H1 (cell line): ENCODE results near the gene EFR3B. TPM values are rescaled to one million over a fixed set of nuclear protein-coding genes. Genes with fewer than 3 reads are reported as not detected.

Source experiments
- CTCF ChIA-PET: fragments of 300-600 bp; sonication (Branson Sonifier 250); formaldehyde crosslinking; loops from one replicate; lab custom pipeline; 2021; ENCODE audit not compliant: partially characterized antibody; lab: Charles Lee
- POLR2A ChIA-PET: fragments of 300-600 bp; sonication (Branson Sonifier 250); formaldehyde crosslinking; loops from one replicate; lab custom pipeline; 2021; ENCODE audit warnings: inconsistent platforms; ENCODE audit not compliant: partially characterized antibody; lab: Charles Lee
- DNase-seq, 2 experiments: peaks; one replicate each; pipeline versions ENCODE4 v3.0.0 to v3.0.0-alpha.2; 2010 to 2022; ENCODE audit warnings: low spot score in 2 of 2, low read depth in 1 of 2, mixed read lengths in 1 of 2
- FAIRE-seq: peaks from 2 replicates; lab custom pipeline; 2011; peaks lifted over from hg19 to GRCh38; lab: Jason Lieb, UNC
- H2AFZ ChIP-seq: 2 replicates; pipeline ENCODE4 v1.8.1; 2012; ENCODE audit warnings: low read length, inconsistent platforms
- H2AK5ac ChIP-seq: 2 replicates; pipeline ENCODE4 v1.6.1; 2013; ENCODE audit warnings: low read depth, low read length
- H2BK120ac ChIP-seq: replicated peaks from 2 replicates; pipeline ENCODE3; 2013; ENCODE audit warnings: low read depth, low read length, inconsistent platforms
- H2BK12ac ChIP-seq: 2 replicates; pipeline ENCODE4 v1.6.1; 2013; ENCODE audit warnings: low read depth, low read length
- H2BK15ac ChIP-seq: 2 replicates; pipeline ENCODE4 v1.6.1; 2013; ENCODE audit warnings: low read length
- H2BK20ac ChIP-seq: 2 replicates; pipeline ENCODE4 v1.6.1; 2013; ENCODE audit warnings: low read length
- H2BK5ac ChIP-seq: 2 replicates; pipeline ENCODE4 v1.6.1; 2013; ENCODE audit warnings: low read depth, low read length
- H3K14ac ChIP-seq: 2 replicates; pipeline ENCODE4 v1.6.1; 2013; ENCODE audit warnings: inconsistent platforms; ENCODE audit not compliant: insufficient read length
- H3K18ac ChIP-seq: 2 replicates; pipeline ENCODE4 v1.6.1; 2013; ENCODE audit warnings: low read length; ENCODE audit errors: extremely low read depth
- H3K23ac ChIP-seq: 2 replicates; pipeline ENCODE4 v1.6.1; 2013; ENCODE audit warnings: inconsistent platforms; ENCODE audit not compliant: insufficient read length
- H3K23me2 ChIP-seq: 2 replicates; pipeline ENCODE4 v1.6.1; 2013; ENCODE audit warnings: low read depth, low read length
- H3K27ac ChIP-seq: 2 replicates; pipeline ENCODE4 v1.6.1; 2011; ENCODE audit warnings: low read depth, low read length, inconsistent platforms
- H3K27me3 ChIP-seq, 4 experiments: replicated peaks in 1 of 4; 1 replicate in 1 of 4; 2 replicates in 3 of 4; pipeline versions ENCODE4 v1.6.1 to v1.8.1; 2011 to 2013; ENCODE audit warnings: low read length in 3 of 4, mild to moderate bottlenecking in 3 of 4, inconsistent platforms in 2 of 4, mixed read lengths in 2 of 4, moderate library complexity in 1 of 4; ENCODE audit not compliant: control insufficient read depth in 3 of 4, insufficient read depth in 3 of 4; ENCODE audit errors: extremely low read depth in 1 of 4
- H3K36me3 ChIP-seq, 4 experiments: 2 replicates each; pipeline versions ENCODE4 v1.6.1 to v1.8.1; 2011 to 2013; ENCODE audit warnings: mild to moderate bottlenecking in 4 of 4, low read length in 3 of 4, moderate library complexity in 2 of 4, control low read depth in 1 of 4, inconsistent platforms in 1 of 4; ENCODE audit not compliant: insufficient read depth in 4 of 4, control insufficient read depth in 2 of 4
- H3K4ac ChIP-seq: replicated peaks from 2 replicates; pipeline ENCODE3; 2013; ENCODE audit warnings: low read length, low read depth, mixed read lengths, inconsistent platforms; ENCODE audit not compliant: insufficient read length
- H3K4me1 ChIP-seq, 4 experiments: replicated peaks in 1 of 4; 1 replicate in 1 of 4; 2 replicates in 3 of 4; pipeline versions ENCODE4 v1.6.1 to v1.8.1; 2011 to 2013; ENCODE audit warnings: low read length in 3 of 4, inconsistent platforms in 2 of 4, mixed read lengths in 1 of 4; ENCODE audit not compliant: insufficient read depth in 4 of 4, control insufficient read depth in 3 of 4
- H3K4me2 ChIP-seq, 2 experiments: 2 replicates each; pipeline versions ENCODE4 v1.6.1 to v1.8.1; 2011 to 2013; ENCODE audit warnings: low read depth in 2 of 2, low read length in 2 of 2, control low read depth in 1 of 2, inconsistent platforms in 1 of 2, mild to moderate bottlenecking in 1 of 2; ENCODE audit not compliant: insufficient read depth in 1 of 2
- H3K4me3 ChIP-seq, 4 experiments: fragments of 200-600, 300-600 bp in 1 of 4; sonication (generic), shearing (Covaris generic), sonication (Bioruptor Twin) in 1 of 4; 2 replicates each; pipeline versions ENCODE4 v1.5.1 to v1.8.1; 2011 to 2016; ENCODE audit warnings: low read length in 4 of 4, low read depth in 3 of 4, control low read depth in 2 of 4, inconsistent platforms in 2 of 4, mild to moderate bottlenecking in 2 of 4, mixed read lengths in 1 of 4, moderate library complexity in 1 of 4; ENCODE audit not compliant: insufficient read depth in 2 of 4; ENCODE audit errors: extremely low read depth in 1 of 4
- H3K56ac ChIP-seq: replicated peaks from 2 replicates; pipeline ENCODE3; 2013; ENCODE audit warnings: low read depth, mild to moderate bottlenecking, mixed read lengths, low read length, inconsistent platforms; ENCODE audit not compliant: insufficient read length
- H3K79me1 ChIP-seq: 2 replicates; pipeline ENCODE4 v1.6.1; 2013; ENCODE audit warnings: low read depth, low read length, control low read depth
- H3K79me2 ChIP-seq, 2 experiments: 2 replicates each; pipeline versions ENCODE4 v1.6.1 to v1.8.1; 2012 to 2013; ENCODE audit warnings: low read length in 2 of 2, mild to moderate bottlenecking in 2 of 2, inconsistent platforms in 1 of 2; ENCODE audit not compliant: insufficient read depth in 2 of 2, control insufficient read depth in 1 of 2
- H3K9ac ChIP-seq, 4 experiments: replicated peaks in 1 of 4; 1 replicate in 1 of 4; 2 replicates in 3 of 4; pipeline versions ENCODE4 v1.6.1 to v1.8.1; 2011 to 2013; ENCODE audit warnings: low read depth in 3 of 4, low read length in 3 of 4, control low read depth in 2 of 4, mild to moderate bottlenecking in 2 of 4, moderate library complexity in 2 of 4, inconsistent platforms in 1 of 4; ENCODE audit errors: extremely low read depth in 1 of 4
- H3K9me3 ChIP-seq, 2 experiments: 2 replicates each; pipeline versions ENCODE4 v1.6.1 to v1.8.1; 2012 to 2013; ENCODE audit warnings: mild to moderate bottlenecking in 2 of 2, moderate library complexity in 2 of 2, control low read depth in 1 of 2, inconsistent platforms in 1 of 2, low read depth in 1 of 2, low read length in 1 of 2, mixed read lengths in 1 of 2; ENCODE audit not compliant: insufficient read depth in 2 of 2
- H4K20me1 ChIP-seq, 2 experiments: replicated peaks in 1 of 2; 2 replicates each; pipeline versions ENCODE3 to v1.8.1; 2011 to 2013; ENCODE audit warnings: inconsistent platforms in 2 of 2, low read length in 2 of 2, mild to moderate bottlenecking in 1 of 2; ENCODE audit not compliant: insufficient read depth in 2 of 2, control insufficient read depth in 1 of 2
- H4K5ac ChIP-seq: 2 replicates; pipeline ENCODE4 v1.6.1; 2013; ENCODE audit warnings: low read length, low read depth, mixed read lengths, inconsistent platforms; ENCODE audit not compliant: insufficient read length
- H4K8ac ChIP-seq: 2 replicates; pipeline ENCODE4 v1.8.0; 2013; ENCODE audit warnings: mild to moderate bottlenecking, moderate library complexity, low read length, inconsistent platforms; ENCODE audit not compliant: insufficient read depth; ENCODE audit errors: extremely low read depth
- H4K91ac ChIP-seq: replicated peaks from 2 replicates; pipeline ENCODE3; 2013; ENCODE audit warnings: low read length, mixed read lengths, inconsistent platforms; ENCODE audit not compliant: insufficient read length
- CBX5 ChIP-seq: fragments of 300-800, 300-1000 bp; sonication (generic); IDR thresholded peaks from 2 replicates; pipeline ENCODE4 v1.7.1; 2016; ENCODE audit warnings: antibody characterized with exemption, low read length, low read depth
- WGBS, 2 experiments: shearing (Covaris generic) in 1 of 2; methylation state at CpG; one replicate each; pipeline versions ENCODE4 v1.1.6 to v1.1.7; 2013 to 2015; ENCODE audit warnings: low lambda C conversion rate in 2 of 2, mixed read lengths in 2 of 2, inconsistent platforms in 1 of 2, low coverage in 1 of 2, missing lambda C conversion rate in 1 of 2; ENCODE audit not compliant: insufficient replicate concordance in 2 of 2, insufficient coverage in 1 of 2, insufficient read length in 1 of 2; ENCODE audit errors: extremely low coverage in 1 of 2, missing lambda C conversion rate in 1 of 2; 5-methylcytosine and 5-hydroxymethylcytosine counted together
- polyA plus RNA-seq, 7 experiments: library from polyadenylated mRNA; depleted of rRNA in 3 of 7; stranded (reverse) in 5 of 7; unstranded in 2 of 7; fragments of >200 nt in 5 of 7; fragments of 200-250 nt in 2 of 7; gene quantifications; 1 replicate in 5 of 7; 2 replicates in 1 of 7; 4 replicates in 1 of 7; pipeline versions ENCODE4 v1.2.1 to v1.2.3, GENCODE V29; 2011 to 2013; ENCODE audit warnings: missing spikeins in 2 of 7, mixed read lengths in 2 of 7
- total RNA-seq: library from RNA; stranded (reverse); fragmentation: NEBNext Ultra II Directional; extraction: Animal tissue kit (Norgen Biotek cat#: 25700); gene quantifications from 2 replicates; pipeline ENCODE4 v1.2.1, GENCODE V29; 2021

Gene EFR3B
- total and polyA plus RNA-seq, 2 of the 8 experiments (the other 6 are each of a cell fraction or from before 2014, with no cell fraction given): 3.4 to 9.6 TPM

GRCh38 chr2:25173719-25174118 lies 131.8 kb downstream of the EFR3B start:
- H2BK20ac ChIP-seq: no peak overlapping the region
- no peak overlapping the region for H2BK5ac ChIP-seq
- no peak overlapping the region for H2BK15ac ChIP-seq
- peaks cover 6 to 20% (median 18%) of the 10 kb centered on the region in 4 experiments for H3K27me3 ChIP-seq
- H3K23ac ChIP-seq: no peak overlapping the region
- H2AK5ac ChIP-seq: no peak overlapping the region
- H4K5ac ChIP-seq: no peak overlapping the region
- no peaks in the 10 kb centered on the region for H3K79me2 ChIP-seq
- no peak overlapping the region for H3K4me3 ChIP-seq
- no peak overlapping the region for H2BK12ac ChIP-seq
- ChIA-PET CTCF (interaction anchor here (0.7 to 1.8 kb wide), 2 partner anchors 14 to 23 kb away, joined by 4 read pairs; no protein-coding TSS in a partner anchor), POLR2A (no interaction called here)
- H3K36me3 ChIP-seq: no peaks in the 10 kb centered on the region
- H3K18ac ChIP-seq: no peak overlapping the region
- no peak overlapping the region for H4K91ac ChIP-seq
- peaks cover 0 to 2% of the 10 kb centered on the region in 2 experiments for H4K20me1 ChIP-seq
- H4K8ac ChIP-seq: no peak overlapping the region
- H3K56ac ChIP-seq: no peak overlapping the region
- no peak overlapping the region for H2AFZ ChIP-seq
- H3K4me1 ChIP-seq: peaks cover 0 to 4% (median under 1%) of the 10 kb centered on the region in 4 experiments; a peak in 2 of 7 replicates
- no peak overlapping the region for H3K14ac ChIP-seq
- DNase-seq: no peak
- no peak for FAIRE-seq
- no peak overlapping the region for H3K9ac ChIP-seq
- no peaks in the 10 kb centered on the region for H3K79me1 ChIP-seq
- H3K27ac ChIP-seq: no peak overlapping the region
- no peak overlapping the region for H3K4ac ChIP-seq
- H2BK120ac ChIP-seq: no peak overlapping the region
- no peak for TF ChIP-seq CBX5
- no peak overlapping the region for H3K4me2 ChIP-seq
- peaks cover 2% of the 10 kb centered on the region; the same call in 1 of the 2 replicates for H3K23me2 ChIP-seq
- 90% methylated on average over 3 of the region's 5 CpGs; no CpG with 5 or more reads in 1 of the 2 experiments for WGBS, 2 experiments
- H3K9me3 ChIP-seq: no peaks in the 10 kb centered on the region
